ENCODE data around the gene VTI1A. TPM values are rescaled to one million over a fixed set of nuclear protein-coding genes. Genes with fewer than 3 reads are reported as not detected.

The VTI1A gene
- polyA plus RNA-seq, 1 of the 3 experiments (the other 2 are of a cell fraction), result 8.3 TPM

DNA sequence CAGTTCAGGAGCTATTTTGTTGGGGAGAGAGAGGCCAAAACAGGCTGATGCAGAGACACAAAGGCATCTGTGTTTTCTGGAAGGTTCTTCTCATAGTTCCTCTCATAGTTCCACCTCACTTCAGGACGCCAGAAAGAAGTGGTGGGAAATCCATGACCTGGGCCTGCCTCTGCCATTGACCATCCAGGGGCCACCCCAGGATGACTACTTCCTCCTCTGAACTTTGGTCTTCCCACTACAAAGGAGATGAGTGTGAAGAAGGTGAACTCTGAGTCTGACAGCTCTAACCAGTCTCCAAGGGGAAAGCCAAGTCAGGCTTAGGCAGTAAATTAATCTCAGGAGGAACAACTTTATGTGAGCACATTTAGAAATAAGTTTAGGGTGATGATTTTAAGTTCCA, 327.2 kb downstream of the VTI1A start:
- Histone ChIP-seq H3K79me2 (ENCODE audit: insufficient read depth) (no peaks in the 10 kb centered on the region), H3K36me3 (replicated peaks in 1 of 2; ENCODE audit: control insufficient read depth in 1 of 2, insufficient read depth in 2 of 2, low read length in 1 of 2) (no peaks in the 10 kb centered on the region), H3K4me2 (no peak overlapping the region), H3K9me2 (no peaks in the 10 kb centered on the region), H3K4me1 (ENCODE audit: control insufficient read depth in 1 of 2, insufficient read depth in 2 of 2, low read depth in 1 of 2, low read length in 1 of 2) (peaks cover 4 to 23% of the 10 kb centered on the region in 2 experiments; a peak in 3 of 4 replicates), H3K4me3 (ENCODE audit: low read depth in 2 of 2, low read length in 1 of 2) (no peak overlapping the region), H4K20me1 (ENCODE audit: insufficient read depth) (no peaks in the 10 kb centered on the region), H3K9me3 (no peaks in the 10 kb centered on the region), H3K9ac (no peak overlapping the region), H2AFZ (ENCODE audit: low read depth) (no peak overlapping the region), H3K27me3 (ENCODE audit: insufficient read depth) (no peaks in the 10 kb centered on the region), H3K27ac (ENCODE audit: low read depth in 2 of 2, low read length in 1 of 2) (no peak overlapping the region), H3F3A (replicated peaks; ENCODE audit: insufficient read depth) (peaks cover 10% of the 10 kb centered on the region)
- no CpG with 5 or more reads among the region's 1 CpG for WGBS (ENCODE audit: low lambda C conversion rate)
- ChIA-PET CTCF (interaction anchor here (1.3 to 2.7 kb wide), 3 partner anchors 15 to 611 kb away, joined by 3 to 11 read pairs (median 5); no protein-coding TSS in a partner anchor), POLR2A (no interaction called here)
- TF ChIP-seq, protein P1, sequence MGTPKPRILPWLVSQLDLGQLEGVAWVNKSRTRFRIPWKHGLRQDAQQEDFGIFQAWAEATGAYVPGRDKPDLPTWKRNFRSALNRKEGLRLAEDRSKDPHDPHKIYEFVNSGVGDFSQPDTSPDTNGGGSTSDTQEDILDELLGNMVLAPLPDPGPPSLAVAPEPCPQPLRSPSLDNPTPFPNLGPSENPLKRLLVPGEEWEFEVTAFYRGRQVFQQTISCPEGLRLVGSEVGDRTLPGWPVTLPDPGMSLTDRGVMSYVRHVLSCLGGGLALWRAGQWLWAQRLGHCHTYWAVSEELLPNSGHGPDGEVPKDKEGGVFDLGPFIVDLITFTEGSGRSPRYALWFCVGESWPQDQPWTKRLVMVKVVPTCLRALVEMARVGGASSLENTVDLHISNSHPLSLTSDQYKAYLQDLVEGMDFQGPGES (IDR thresholded peaks at IDR 0.05; ENCODE audit: low read depth, low read length), result no peak
- TF ChIP-seq MEF2A (IDR thresholded peaks at IDR 0.05; ENCODE audit: borderline replicate concordance, low read depth), result no peak
- no peak for TF ChIP-seq ELF1 (IDR thresholded peaks at IDR 0.05)
- no peak for TF ChIP-seq GABPA (IDR thresholded peaks at IDR 0.05; ENCODE audit: low read depth)
- no peak for TF ChIP-seq CHD2 (IDR thresholded peaks at IDR 0.05; ENCODE audit: low read length, partially characterized antibody)
- TF ChIP-seq PBX3 (IDR thresholded peaks at IDR 0.05), result no peak
- TF ChIP-seq, protein P2, sequence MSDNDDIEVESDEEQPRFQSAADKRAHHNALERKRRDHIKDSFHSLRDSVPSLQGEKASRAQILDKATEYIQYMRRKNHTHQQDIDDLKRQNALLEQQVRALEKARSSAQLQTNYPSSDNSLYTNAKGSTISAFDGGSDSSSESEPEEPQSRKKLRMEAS (IDR thresholded peaks at IDR 0.05; ENCODE audit: low read depth), result no peak
- no peak for TF ChIP-seq RAD21 (IDR thresholded peaks at IDR 0.05; ENCODE audit: low read length)
- no peak for TF ChIP-seq RCOR1 (IDR thresholded peaks at IDR 0.05; ENCODE audit: low read length)
- TF ChIP-seq RFX5 (IDR thresholded peaks at IDR 0.05; ENCODE audit: low read length), result no peak
- no peak for TF ChIP-seq GATA2 (CRISPR knock-in tag; IDR thresholded peaks at IDR 0.05)
- no peak for TF ChIP-seq FOSL2 (IDR thresholded peaks at IDR 0.05; ENCODE audit: borderline replicate concordance, low read depth)
- TF ChIP-seq POLR2AphosphoS5 (IDR thresholded peaks at IDR 0.05; ENCODE audit: low read depth, low read length), result no peak
- no peak for TF ChIP-seq MXI1 (IDR thresholded peaks at IDR 0.05; ENCODE audit: low read depth, low read length)
- no peak for TF ChIP-seq JUND (IDR thresholded peaks at IDR 0.05)
- no peak for TF ChIP-seq NRF1 (IDR thresholded peaks at IDR 0.05; ENCODE audit: low read depth, low read length)
- no peak for TF ChIP-seq FOXJ3 (CRISPR knock-in tag; IDR thresholded peaks at IDR 0.05)
- TF ChIP-seq, protein P3, sequence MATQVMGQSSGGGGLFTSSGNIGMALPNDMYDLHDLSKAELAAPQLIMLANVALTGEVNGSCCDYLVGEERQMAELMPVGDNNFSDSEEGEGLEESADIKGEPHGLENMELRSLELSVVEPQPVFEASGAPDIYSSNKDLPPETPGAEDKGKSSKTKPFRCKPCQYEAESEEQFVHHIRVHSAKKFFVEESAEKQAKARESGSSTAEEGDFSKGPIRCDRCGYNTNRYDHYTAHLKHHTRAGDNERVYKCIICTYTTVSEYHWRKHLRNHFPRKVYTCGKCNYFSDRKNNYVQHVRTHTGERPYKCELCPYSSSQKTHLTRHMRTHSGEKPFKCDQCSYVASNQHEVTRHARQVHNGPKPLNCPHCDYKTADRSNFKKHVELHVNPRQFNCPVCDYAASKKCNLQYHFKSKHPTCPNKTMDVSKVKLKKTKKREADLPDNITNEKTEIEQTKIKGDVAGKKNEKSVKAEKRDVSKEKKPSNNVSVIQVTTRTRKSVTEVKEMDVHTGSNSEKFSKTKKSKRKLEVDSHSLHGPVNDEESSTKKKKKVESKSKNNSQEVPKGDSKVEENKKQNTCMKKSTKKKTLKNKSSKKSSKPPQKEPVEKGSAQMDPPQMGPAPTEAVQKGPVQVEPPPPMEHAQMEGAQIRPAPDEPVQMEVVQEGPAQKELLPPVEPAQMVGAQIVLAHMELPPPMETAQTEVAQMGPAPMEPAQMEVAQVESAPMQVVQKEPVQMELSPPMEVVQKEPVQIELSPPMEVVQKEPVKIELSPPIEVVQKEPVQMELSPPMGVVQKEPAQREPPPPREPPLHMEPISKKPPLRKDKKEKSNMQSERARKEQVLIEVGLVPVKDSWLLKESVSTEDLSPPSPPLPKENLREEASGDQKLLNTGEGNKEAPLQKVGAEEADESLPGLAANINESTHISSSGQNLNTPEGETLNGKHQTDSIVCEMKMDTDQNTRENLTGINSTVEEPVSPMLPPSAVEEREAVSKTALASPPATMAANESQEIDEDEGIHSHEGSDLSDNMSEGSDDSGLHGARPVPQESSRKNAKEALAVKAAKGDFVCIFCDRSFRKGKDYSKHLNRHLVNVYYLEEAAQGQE (IDR thresholded peaks at IDR 0.05; ENCODE audit: low read depth, low read length), result no peak
- DNase-seq, result no peak
